Daoy (cell line): Measurements from ENCODE around the gene MYOM1. TPM values are rescaled to one million over a fixed set of nuclear protein-coding genes. Genes with fewer than 3 reads are reported as not detected.
"Not testable (repeated sequence)": the region's sequence is repeated elsewhere in the genome, so short reads cannot be mapped to it uniquely, and the experiment has no call there.

ENCODE experiments used
- DNase-seq: peaks from one replicate; pipeline ENCODE4 v3.0.0-alpha.2; 2015; ENCODE audit warnings: low read depth
- total RNA-seq: library from RNA; depleted of rRNA; stranded (reverse); fragments of >200 nt; shearing (Covaris generic); gene quantifications from 2 replicates; pipeline ENCODE4 v1.2.3, GENCODE V29; 2014; rRNA removed

MYOM1 gene
- total RNA-seq, 1 experiment from 2014 or later: not detected

- DNase-seq: no peak
These were observed 184.1 kb downstream of the MYOM1 start for GRCh38 chr18:3035635-3036034.

- no peak for DNase-seq
These were observed 187.0 kb downstream of the MYOM1 start for GRCh38 chr18:3032721-3033120.

DNA sequence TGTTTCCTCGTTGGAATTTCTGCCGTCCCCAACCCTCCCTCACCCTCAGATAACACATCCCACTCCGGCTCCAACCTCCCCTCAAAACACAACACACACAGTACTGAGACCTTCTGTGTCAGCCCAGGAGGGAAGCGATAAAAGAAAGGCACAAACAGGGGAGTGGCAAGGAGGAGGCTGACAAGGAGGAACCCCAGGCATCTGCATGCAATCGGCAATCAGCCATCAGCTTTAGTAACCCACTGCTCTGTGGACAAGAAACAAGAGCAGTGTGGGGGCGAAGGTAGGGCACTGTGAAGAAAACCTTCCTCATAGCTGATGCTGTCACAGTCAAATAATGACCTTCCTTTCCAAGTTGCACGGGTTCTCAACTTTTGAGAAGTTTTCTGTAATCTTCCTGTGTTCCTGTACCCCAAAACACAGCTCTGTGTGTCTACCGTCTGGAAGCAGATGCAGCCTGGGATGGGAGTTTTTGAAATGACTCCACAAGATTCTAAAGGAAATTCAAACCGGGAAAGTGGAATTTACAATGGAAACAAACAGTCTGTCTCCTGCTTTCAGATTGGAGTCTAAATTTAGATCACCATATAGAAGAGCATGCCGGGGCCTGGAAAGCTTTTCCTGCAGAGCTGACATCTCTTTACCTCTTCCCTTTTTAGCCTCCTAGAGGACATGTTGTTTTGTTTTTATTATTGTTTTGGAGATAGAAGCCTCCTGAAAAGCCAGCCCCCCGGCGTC, 190.4 kb downstream of the MYOM1 start:
- DNase-seq: no peak

- DNase-seq: not testable (repeated sequence)
These were observed 191.7 kb downstream of the MYOM1 start for GRCh38 chr18:3028115-3028514.

GRCh38 chr18:3027370-3027891, 192.3 kb downstream of the MYOM1 start:
- no peak for DNase-seq

DNA sequence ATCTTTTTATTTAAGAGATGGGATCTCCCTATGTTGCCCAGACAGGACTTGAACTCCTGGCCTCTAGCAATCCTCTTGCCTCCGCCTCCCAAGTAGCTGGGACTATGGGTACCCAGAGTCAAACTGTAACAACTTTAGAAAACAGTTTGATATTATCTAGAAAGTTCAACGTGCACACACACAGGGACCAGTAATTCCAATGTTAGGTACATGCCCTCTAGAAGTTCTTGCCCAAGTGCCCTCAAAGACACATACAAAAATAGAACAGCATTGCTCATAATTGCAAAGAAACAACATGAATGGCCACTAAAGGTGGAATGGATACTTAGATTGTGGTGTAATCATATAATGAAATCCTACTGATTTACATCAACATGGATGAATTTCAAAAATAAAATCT, 194.2 kb downstream of the MYOM1 start:
- DNase-seq: no peak

DNA sequence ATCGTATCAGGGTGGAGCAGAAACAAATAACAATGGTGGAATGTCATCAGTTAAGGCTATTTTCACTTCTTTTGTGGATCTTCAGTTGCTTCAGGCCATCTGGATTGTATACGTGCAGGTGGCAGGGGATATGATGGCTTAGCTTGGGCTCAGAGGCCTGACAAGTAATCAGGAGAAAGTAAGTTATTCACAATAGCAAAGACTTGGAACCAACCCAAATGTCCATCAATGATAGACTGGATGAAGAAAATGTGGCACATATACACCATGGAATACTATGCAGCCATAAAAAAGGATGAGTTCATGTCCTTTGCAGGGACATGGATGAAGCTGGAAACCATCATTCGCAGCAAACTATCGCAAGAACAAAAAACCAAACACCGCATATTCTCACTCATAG, 196.2 kb downstream of the MYOM1 start:
- not testable (repeated sequence) for DNase-seq

Other genes starting within 250 kb of the MYOM1 start
- gene LPIN2, start 206.8 kb downstream of the MYOM1 start, total RNA-seq: 3.3 and 3.7 TPM in 2 replicates
- 161 and 207 TPM in 2 replicates for gene MYL12A, start 27.8 kb upstream of the MYOM1 start, total RNA-seq
- 154 and 183 TPM in 2 replicates for gene MYL12B, start 42.2 kb upstream of the MYOM1 start, total RNA-seq
- 48.0 and 83.6 TPM in 2 replicates for gene TGIF1, start 230.2 kb upstream of the MYOM1 start, total RNA-seq